Measurements from ENCODE around the gene LMF1.

LMF1 gene

DNA sequence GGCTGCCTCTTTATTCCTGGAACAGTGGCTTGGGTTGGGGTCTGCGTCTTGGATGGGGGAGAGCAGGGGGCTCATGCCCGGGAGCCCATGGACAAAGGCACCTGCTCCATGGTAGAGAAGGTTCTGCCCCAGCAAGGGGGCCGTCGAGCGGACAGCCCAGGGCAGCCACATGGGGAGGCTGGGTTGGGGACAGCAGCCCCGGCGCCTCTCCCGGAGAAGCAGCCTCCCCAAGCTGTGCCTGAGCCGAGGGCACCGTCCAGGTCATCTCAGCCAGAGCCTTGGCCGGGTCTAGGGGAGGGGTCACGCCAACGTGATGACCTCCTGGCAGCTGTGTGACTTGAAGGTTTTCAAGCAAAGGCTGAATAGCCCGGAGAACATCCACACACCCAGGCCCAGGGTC is 137.4 kb downstream of the LMF1 start:
- H3K4me1 ChIP-seq (ENCODE audit: low read depth, poor library complexity, severe bottlenecking) = no peaks in the 10 kb centered on the region
- no peak overlapping the region for H2AFZ ChIP-seq (ENCODE audit: low read depth)
- H3K27ac ChIP-seq = no peak overlapping the region
- no peaks in the 10 kb centered on the region for H3K79me2 ChIP-seq (ENCODE audit: insufficient read depth, low read depth)
- H3K36me3 ChIP-seq (ENCODE audit: insufficient read depth) = no peaks in the 10 kb centered on the region
- TF ChIP-seq, protein P1, sequence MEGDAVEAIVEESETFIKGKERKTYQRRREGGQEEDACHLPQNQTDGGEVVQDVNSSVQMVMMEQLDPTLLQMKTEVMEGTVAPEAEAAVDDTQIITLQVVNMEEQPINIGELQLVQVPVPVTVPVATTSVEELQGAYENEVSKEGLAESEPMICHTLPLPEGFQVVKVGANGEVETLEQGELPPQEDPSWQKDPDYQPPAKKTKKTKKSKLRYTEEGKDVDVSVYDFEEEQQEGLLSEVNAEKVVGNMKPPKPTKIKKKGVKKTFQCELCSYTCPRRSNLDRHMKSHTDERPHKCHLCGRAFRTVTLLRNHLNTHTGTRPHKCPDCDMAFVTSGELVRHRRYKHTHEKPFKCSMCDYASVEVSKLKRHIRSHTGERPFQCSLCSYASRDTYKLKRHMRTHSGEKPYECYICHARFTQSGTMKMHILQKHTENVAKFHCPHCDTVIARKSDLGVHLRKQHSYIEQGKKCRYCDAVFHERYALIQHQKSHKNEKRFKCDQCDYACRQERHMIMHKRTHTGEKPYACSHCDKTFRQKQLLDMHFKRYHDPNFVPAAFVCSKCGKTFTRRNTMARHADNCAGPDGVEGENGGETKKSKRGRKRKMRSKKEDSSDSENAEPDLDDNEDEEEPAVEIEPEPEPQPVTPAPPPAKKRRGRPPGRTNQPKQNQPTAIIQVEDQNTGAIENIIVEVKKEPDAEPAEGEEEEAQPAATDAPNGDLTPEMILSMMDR (conservative IDR thresholded peaks at IDR 0.05; ENCODE audit: low read depth, low read length) = no peak
- no peak overlapping the region for H3K4me2 ChIP-seq
- no peak overlapping the region for H3K9ac ChIP-seq
- H3K27me3 ChIP-seq (ENCODE audit: insufficient read depth, low read depth) = peaks cover 96% of the 10 kb centered on the region
- H4K20me1 ChIP-seq (ENCODE audit: insufficient read depth) = no peaks in the 10 kb centered on the region
- no peak overlapping the region for H3K4me3 ChIP-seq (IDR thresholded peaks at IDR 0.05; ENCODE audit: insufficient read depth, low read depth, low read length)

GRCh38 chr16:832652-833336 is 138.0 kb downstream of the LMF1 start:
- H4K20me1 ChIP-seq (ENCODE audit: insufficient read depth) = no peaks in the 10 kb centered on the region
- no peak overlapping the region for H3K4me2 ChIP-seq
- H2AFZ ChIP-seq (ENCODE audit: low read depth) = no peak overlapping the region
- H3K27me3 ChIP-seq (ENCODE audit: insufficient read depth, low read depth) = peaks cover 96% of the 10 kb centered on the region
- TF ChIP-seq, protein P1 (conservative IDR thresholded peaks at IDR 0.05; ENCODE audit: low read depth, low read length) = no peak
- no peak overlapping the region for H3K9ac ChIP-seq
- no peaks in the 10 kb centered on the region for H3K79me2 ChIP-seq (ENCODE audit: insufficient read depth, low read depth)
- no peaks in the 10 kb centered on the region for H3K36me3 ChIP-seq (ENCODE audit: insufficient read depth)
- H3K27ac ChIP-seq = no peak overlapping the region
- no peaks in the 10 kb centered on the region for H3K4me1 ChIP-seq (ENCODE audit: low read depth, poor library complexity, severe bottlenecking)
- no peak overlapping the region for H3K4me3 ChIP-seq (IDR thresholded peaks at IDR 0.05; ENCODE audit: insufficient read depth, low read depth, low read length)

DNA sequence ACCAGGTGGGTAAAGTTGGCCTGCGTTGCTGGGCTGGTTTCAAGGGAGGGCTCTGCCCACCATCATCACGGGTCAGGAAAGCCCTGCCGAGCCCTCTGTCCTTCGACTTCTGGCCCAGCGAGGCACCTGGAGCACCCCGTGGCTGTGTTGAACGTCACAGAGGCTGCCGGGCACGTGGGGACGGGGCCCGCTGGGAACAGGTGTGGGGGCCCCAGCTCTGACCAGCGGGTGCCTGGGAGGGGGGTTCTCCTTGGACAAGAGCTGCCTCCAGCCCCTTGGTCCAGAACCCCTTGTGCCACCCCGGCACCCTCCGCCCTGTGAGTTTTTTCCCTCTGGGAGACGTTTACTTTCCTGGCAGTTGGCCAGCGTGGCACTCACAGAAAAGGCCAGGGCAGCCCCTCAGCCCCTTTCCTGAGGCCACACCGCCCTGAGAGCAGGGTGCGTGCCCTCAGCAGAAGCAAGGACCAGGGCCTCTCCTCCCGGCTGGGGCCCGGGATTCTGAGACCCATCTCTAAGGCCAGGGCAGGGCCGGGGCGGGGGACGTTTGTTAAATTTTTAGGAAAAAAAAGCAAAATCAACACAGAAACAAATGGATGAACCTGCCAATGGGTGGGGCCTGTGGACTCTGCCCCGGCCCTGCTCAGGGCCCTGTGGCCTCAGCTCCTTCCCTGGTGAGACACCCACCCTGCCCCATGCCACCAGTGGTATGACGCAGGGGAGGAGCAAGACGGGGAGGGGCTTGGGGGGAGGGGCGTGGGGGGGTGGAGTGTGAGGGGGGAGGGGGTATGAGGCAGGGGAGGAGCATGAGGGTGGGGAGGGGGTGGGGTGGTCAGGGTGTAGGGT is 139.0 kb downstream of the LMF1 start:
- Histone ChIP-seq H3K27ac (no peak overlapping the region), H2AFZ (ENCODE audit: low read depth) (no peak overlapping the region), H3K27me3 (ENCODE audit: insufficient read depth, low read depth) (peaks cover 97% of the 10 kb centered on the region), H3K4me1 (ENCODE audit: low read depth, poor library complexity, severe bottlenecking) (no peaks in the 10 kb centered on the region), H3K9ac (no peak overlapping the region), H3K4me3 (IDR thresholded peaks at IDR 0.05; ENCODE audit: insufficient read depth, low read depth, low read length) (no peak overlapping the region), H3K4me2 (no peak overlapping the region), H3K36me3 (ENCODE audit: insufficient read depth) (no peaks in the 10 kb centered on the region), H4K20me1 (ENCODE audit: insufficient read depth) (no peaks in the 10 kb centered on the region), H3K79me2 (ENCODE audit: insufficient read depth, low read depth) (no peaks in the 10 kb centered on the region)
- TF ChIP-seq, protein P1 (conservative IDR thresholded peaks at IDR 0.05; ENCODE audit: low read depth, low read length) = no peak

DNA sequence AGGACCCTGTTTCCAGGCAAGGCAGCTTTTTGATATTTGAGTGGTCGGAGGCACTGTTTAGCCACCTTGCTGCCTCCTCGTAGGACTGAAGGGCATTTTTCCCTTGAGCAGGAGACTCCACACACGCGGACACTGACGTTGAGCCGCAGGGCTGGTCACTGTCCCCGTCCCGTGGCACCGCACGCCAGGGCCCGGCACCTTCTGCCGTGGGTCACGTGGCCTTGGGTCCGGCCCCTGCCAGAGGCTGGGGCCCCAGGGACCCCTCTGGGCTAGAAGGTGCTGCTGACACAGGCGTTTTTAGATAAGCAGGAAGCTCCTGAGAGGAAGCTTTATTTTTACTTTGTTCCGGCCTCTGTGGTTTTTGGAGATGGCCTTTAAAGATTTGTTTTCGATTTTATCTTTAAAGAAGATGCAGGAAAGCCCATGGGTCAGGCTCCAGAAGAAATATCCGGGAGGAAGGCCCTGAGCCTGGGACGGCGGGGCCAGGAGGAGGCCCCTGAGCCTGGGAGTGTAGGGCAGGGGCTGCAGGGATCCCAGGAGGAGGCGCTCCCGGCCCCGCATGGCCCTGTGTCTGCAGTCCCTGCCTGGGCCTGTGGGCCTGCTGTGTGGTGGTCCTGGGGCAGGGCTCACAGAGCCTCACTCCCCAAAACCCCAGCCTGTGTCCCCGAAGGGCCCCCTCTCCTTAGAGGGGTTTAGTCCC is 139.8 kb downstream of the LMF1 start:
- Histone ChIP-seq H3K27ac (no peak overlapping the region), H3K4me3 (IDR thresholded peaks at IDR 0.05; ENCODE audit: insufficient read depth, low read depth, low read length) (no peak overlapping the region), H3K9ac (no peak overlapping the region), H2AFZ (ENCODE audit: low read depth) (no peak overlapping the region), H4K20me1 (ENCODE audit: insufficient read depth) (no peaks in the 10 kb centered on the region), H3K4me2 (no peak overlapping the region), H3K27me3 (ENCODE audit: insufficient read depth, low read depth) (peaks cover 95% of the 10 kb centered on the region), H3K4me1 (ENCODE audit: low read depth, poor library complexity, severe bottlenecking) (no peaks in the 10 kb centered on the region), H3K36me3 (ENCODE audit: insufficient read depth) (no peaks in the 10 kb centered on the region), H3K79me2 (ENCODE audit: insufficient read depth, low read depth) (no peaks in the 10 kb centered on the region)
- TF ChIP-seq, protein P1 (conservative IDR thresholded peaks at IDR 0.05; ENCODE audit: low read depth, low read length) = no peak
